Stimulated activated CD8-positive, alpha-beta memory T cell treated with anti-CD3 and anti-CD28 coated beads, Interleukin-7, amount 100 ng/mL, for 1 hour (primary cell): Measurements from ENCODE around the gene C4BPA.

Experiments used
- DNase-seq, 2 donors: peaks; one replicate each; pipeline ENCODE4 v3.0.0-alpha.2; 2020; ENCODE audit warnings: low read depth in 2 of 2

The C4BPA gene

DNA sequence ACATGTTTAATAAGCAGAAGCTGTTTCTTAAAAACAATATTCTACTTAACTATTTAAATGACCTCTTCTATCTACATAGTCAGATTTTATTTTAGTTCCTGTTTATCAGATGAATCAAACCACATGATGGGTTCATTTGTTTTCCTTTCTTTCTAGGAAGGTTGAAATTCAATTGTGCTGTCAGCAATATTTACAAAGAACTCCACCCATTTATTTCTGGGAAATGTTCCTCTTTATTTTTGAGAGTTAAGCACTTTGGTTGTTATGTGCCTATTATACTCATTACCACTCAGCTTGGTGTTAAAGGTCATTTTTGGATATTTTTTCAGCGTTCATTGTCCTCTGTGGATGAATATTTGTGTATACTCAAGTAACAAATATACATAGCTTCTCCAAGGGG is 84.9 kb downstream of the C4BPA start:
- no peak for DNase-seq

DNA sequence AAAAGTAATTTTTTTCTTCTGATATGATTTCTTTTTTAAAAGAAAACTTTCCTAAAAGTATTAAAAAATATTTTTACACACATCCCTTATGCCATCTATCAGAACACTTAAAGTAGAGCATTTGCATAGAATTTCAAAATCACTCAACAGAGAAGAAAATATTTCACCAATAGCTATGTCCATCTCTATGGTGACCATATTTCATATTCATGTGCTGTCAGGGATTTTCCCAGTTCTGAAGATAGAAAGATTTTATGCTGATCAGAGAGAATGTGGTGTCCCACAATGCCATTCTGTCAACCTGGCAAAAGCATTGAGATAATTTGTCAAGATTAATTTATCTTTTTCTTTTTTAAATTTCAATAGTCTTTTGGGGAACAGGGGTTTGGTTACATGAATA is 87.0 kb downstream of the C4BPA start:
- no peak for DNase-seq

DNA sequence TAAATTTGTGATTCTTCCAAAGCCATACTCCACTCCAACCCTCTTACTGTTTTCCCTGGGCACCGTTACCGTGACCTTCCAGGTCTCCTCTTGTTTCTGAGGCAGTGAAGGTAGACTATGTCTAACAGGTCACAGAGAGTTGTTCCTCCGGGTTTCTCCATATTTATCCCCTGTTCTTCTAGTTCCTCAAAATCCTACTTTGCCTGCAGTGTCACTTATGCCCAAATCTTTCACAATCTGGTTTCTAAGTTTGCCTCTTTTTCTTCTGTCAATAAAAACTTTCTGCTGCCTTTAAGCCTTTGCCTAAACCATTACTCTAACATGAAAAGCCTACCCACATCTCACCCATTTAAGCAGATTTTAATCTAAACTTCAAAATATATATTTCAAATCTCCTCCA is 87.7 kb downstream of the C4BPA start:
- DNase-seq, result no peak

DNA sequence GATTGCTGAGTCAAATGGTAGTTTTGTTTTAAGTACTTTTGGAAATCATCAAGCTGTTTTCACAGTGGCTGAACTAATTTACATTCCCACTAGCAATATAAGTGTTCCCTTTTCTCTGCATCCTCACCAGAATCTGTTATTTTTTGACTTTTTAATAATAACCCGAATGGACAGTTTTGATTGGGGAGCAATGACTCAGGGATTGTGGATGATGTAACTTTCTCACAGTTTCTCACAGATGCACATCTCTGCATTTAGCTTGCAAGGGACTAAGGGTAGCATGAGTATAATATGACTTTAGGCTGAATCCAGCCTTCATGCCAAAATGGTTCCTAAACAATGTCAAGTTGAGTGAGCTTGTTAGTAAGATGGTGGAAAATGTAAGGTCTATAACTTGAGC is 90.2 kb downstream of the C4BPA start:
- no peak for DNase-seq
